Measurements from ENCODE around the gene SPRED1. TPM values are rescaled to one million over a fixed set of nuclear protein-coding genes. Genes with fewer than 3 reads are reported as not detected.
"Not testable (repeated sequence)": the region's sequence is repeated elsewhere in the genome, so short reads cannot be mapped to it uniquely, and the experiment has no call there.

SPRED1 gene
- polyA plus RNA-seq, 3 donors, result 2.5 to 3.3 (median 3.2) TPM

- peaks cover 4% of the 10 kb centered on the region for H3K4me1 Mint-ChIP-seq
- no peaks in the 10 kb centered on the region for H3K27me3 Mint-ChIP-seq (ENCODE audit: low read depth in 3 of 3)
- H3K27ac ChIP-seq (ENCODE audit: low read depth in 1 of 2, low read length in 2 of 2), result no peak overlapping the region
- H3K27ac Mint-ChIP-seq, result no peak overlapping the region
- intact Hi-C loops (cut with micrococcal nuclease), result no loop called here
- H3K36me3 Mint-ChIP-seq, result peaks cover 0 to 5% of the 10 kb centered on the region in 2 donors
- no peaks in the 10 kb centered on the region for H3K79me2 ChIP-seq (ENCODE audit: insufficient read depth, low read length)
- no peak overlapping the region for H3K4me3 Mint-ChIP-seq
- H3K27me3 ChIP-seq (ENCODE audit: control insufficient read depth in 2 of 2, insufficient read depth in 2 of 2, low read length in 2 of 2), result no peaks in the 10 kb centered on the region
- H3K4me1 ChIP-seq (ENCODE audit: control insufficient read depth in 1 of 2, insufficient read depth in 2 of 2, low read length in 2 of 2), result no peaks in the 10 kb centered on the region
- no peak for TF ChIP-seq CTCF (IDR thresholded peaks at IDR 0.05)
- no peak overlapping the region for H3K4me3 ChIP-seq (replicated peaks in 1 of 3; ENCODE audit: low read depth in 2 of 3, low read length in 3 of 3)
- no peak overlapping the region for H3K9ac ChIP-seq (ENCODE audit: insufficient read depth, low read length, poor library complexity, severe bottlenecking)
- peaks cover 1 to 10% (median 5%) of the 10 kb centered on the region in 7 donors for H3K9me3 Mint-ChIP-seq
- no peak overlapping the region for H3K4me2 ChIP-seq (replicated peaks; ENCODE audit: extremely low read depth, low read length, poor library complexity, severe bottlenecking)
- no peak overlapping the region for H2AFZ ChIP-seq (ENCODE audit: insufficient read depth, low read depth, low read length, poor library complexity, severe bottlenecking)
- H3K36me3 ChIP-seq (replicated peaks in 1 of 2; ENCODE audit: control insufficient read depth in 1 of 2, insufficient read depth in 2 of 2, low read length in 2 of 2), result no peaks in the 10 kb centered on the region
- H3K9me3 ChIP-seq (replicated peaks in 1 of 2; ENCODE audit: control insufficient read depth in 1 of 2, insufficient read depth in 1 of 2, low read length in 2 of 2), result no peaks in the 10 kb centered on the region
- DNase-seq, result no peak
- H4K20me1 ChIP-seq (ENCODE audit: insufficient read depth, low read length), result peaks cover 67% of the 10 kb centered on the region
Observed at GRCh38 chr15:38271144-38271543, 18.5 kb downstream of the SPRED1 start.

GRCh38 chr15:38271895-38272294 is 19.3 kb downstream of the SPRED1 start:
- Histone ChIP-seq H2AFZ (ENCODE audit: insufficient read depth, low read depth, low read length, poor library complexity, severe bottlenecking) (no peak overlapping the region), H3K4me1 (ENCODE audit: control insufficient read depth in 1 of 2, insufficient read depth in 2 of 2, low read length in 2 of 2) (no peaks in the 10 kb centered on the region), H3K4me2 (replicated peaks; ENCODE audit: extremely low read depth, low read length, poor library complexity, severe bottlenecking) (no peak overlapping the region), H3K9me3 (replicated peaks in 1 of 2; ENCODE audit: control insufficient read depth in 1 of 2, insufficient read depth in 1 of 2, low read length in 2 of 2) (no peaks in the 10 kb centered on the region), H3K9ac (ENCODE audit: insufficient read depth, low read length, poor library complexity, severe bottlenecking) (no peak overlapping the region), H4K20me1 (ENCODE audit: insufficient read depth, low read length) (peaks cover 63% of the 10 kb centered on the region), H3K27ac (ENCODE audit: low read depth in 1 of 2, low read length in 2 of 2) (no peak overlapping the region), H3K27me3 (ENCODE audit: control insufficient read depth in 2 of 2, insufficient read depth in 2 of 2, low read length in 2 of 2) (no peaks in the 10 kb centered on the region), H3K4me3 (replicated peaks in 1 of 3; ENCODE audit: low read depth in 2 of 3, low read length in 3 of 3) (no peak overlapping the region), H3K36me3 (replicated peaks in 1 of 2; ENCODE audit: control insufficient read depth in 1 of 2, insufficient read depth in 2 of 2, low read length in 2 of 2) (no peaks in the 10 kb centered on the region), H3K79me2 (ENCODE audit: insufficient read depth, low read length) (no peaks in the 10 kb centered on the region)
- H3K9me3 Mint-ChIP-seq, result peaks cover 1 to 10% (median 5%) of the 10 kb centered on the region in 7 donors
- peaks cover 0 to 5% of the 10 kb centered on the region in 2 donors for H3K36me3 Mint-ChIP-seq
- H3K27me3 Mint-ChIP-seq (ENCODE audit: low read depth in 3 of 3), result no peaks in the 10 kb centered on the region
- peaks cover 4% of the 10 kb centered on the region for H3K4me1 Mint-ChIP-seq
- H3K27ac Mint-ChIP-seq, result no peak overlapping the region
- no peak overlapping the region for H3K4me3 Mint-ChIP-seq
- no peak for TF ChIP-seq CTCF (IDR thresholded peaks at IDR 0.05)
- DNase-seq, result no peak
- no CpG with 5 or more reads among the region's 3 CpGs for WGBS (ENCODE audit: insufficient coverage)
- intact Hi-C loops (cut with micrococcal nuclease), result no loop called here

GRCh38 chr15:38272431-38272830 is 19.8 kb downstream of the SPRED1 start:
- H3K27me3 Mint-ChIP-seq (ENCODE audit: low read depth in 3 of 3); H3K4me3 Mint-ChIP-seq: not testable (repeated sequence)
- H4K20me1 ChIP-seq (ENCODE audit: insufficient read depth, low read length), result peaks cover 59% of the 10 kb centered on the region

More at GRCh38 chr15:38272431-38272830, 19.8 kb downstream of the SPRED1 start:
- H3K36me3 ChIP-seq (replicated peaks in 1 of 2; ENCODE audit: control insufficient read depth in 1 of 2, insufficient read depth in 2 of 2, low read length in 2 of 2); H3K4me3 ChIP-seq (replicated peaks in 1 of 3; ENCODE audit: low read depth in 2 of 3, low read length in 3 of 3); H3K9me3 ChIP-seq (replicated peaks in 1 of 2; ENCODE audit: control insufficient read depth in 1 of 2, insufficient read depth in 1 of 2, low read length in 2 of 2); H3K36me3 Mint-ChIP-seq; H3K27ac ChIP-seq (ENCODE audit: low read depth in 1 of 2, low read length in 2 of 2); H3K79me2 ChIP-seq (ENCODE audit: insufficient read depth, low read length); H3K9ac ChIP-seq (ENCODE audit: insufficient read depth, low read length, poor library complexity, severe bottlenecking); H3K9me3 Mint-ChIP-seq; H3K27me3 ChIP-seq (ENCODE audit: control insufficient read depth in 2 of 2, insufficient read depth in 2 of 2, low read length in 2 of 2); DNase-seq; H3K4me1 ChIP-seq (ENCODE audit: control insufficient read depth in 1 of 2, insufficient read depth in 2 of 2, low read length in 2 of 2); H3K4me1 Mint-ChIP-seq; H3K4me2 ChIP-seq (replicated peaks; ENCODE audit: extremely low read depth, low read length, poor library complexity, severe bottlenecking); H2AFZ ChIP-seq (ENCODE audit: insufficient read depth, low read depth, low read length, poor library complexity, severe bottlenecking); intact Hi-C loops (cut with micrococcal nuclease); H3K27ac Mint-ChIP-seq: not testable (repeated sequence)
- 90% methylated on average over 1 of the region's 3 CpGs for WGBS (ENCODE audit: insufficient coverage)

Measured in CD14-positive monocyte (primary cell).